Measurements from ENCODE around the gene LSAMP. TPM values are rescaled to one million over a fixed set of nuclear protein-coding genes. Genes with fewer than 3 reads are reported as not detected.

LSAMP gene
- total RNA-seq, 1 experiment from 2014 or later, result 0.15 TPM

DNA sequence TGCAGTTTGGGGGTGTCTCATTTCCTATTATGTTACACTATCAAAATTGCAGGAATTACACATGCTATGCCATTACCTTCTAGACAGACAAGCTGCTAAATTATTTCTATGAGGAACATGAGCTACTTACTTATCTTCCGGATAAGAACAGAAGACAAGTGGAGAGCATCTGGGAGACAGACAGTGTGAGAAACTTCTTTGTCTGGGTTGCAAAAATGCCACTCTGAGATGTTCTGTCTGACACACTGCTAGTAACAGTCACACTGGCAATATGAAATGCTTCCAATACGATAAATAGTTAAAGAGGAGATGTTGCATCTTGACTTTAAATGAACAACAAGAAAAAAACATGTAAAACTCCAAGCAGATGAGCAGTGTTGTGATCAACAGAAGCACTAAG lies 40.1 kb downstream of the LSAMP start:
- no peak overlapping the region for H3K4me2 ChIP-seq (ENCODE audit: low read length)
- CTCF ChIA-PET, result no interaction called here

DNA sequence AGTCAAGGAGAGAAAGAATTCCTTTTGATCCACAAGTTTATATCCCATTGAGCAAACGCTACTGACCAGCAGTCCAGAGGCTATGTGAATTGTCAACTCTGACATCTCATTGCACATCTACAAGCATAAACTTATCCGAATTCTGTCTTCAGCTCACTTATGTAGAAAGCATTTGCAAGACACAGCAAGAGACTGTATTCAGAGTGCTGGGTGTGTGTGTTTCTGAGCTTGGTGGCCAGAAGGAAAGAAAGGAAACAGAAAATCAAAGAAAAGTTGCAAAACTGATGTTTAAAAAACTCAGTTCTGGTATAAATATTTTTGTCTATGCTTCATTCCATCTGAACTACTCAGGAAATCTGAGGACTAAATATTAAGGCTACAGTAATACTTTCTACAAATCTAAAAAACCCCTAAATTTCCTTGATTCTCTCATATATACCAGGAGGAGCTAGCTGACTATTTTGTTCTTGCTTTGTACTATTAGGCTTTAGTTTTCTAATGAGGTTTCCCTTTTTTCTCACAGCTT lies 45.5 kb downstream of the LSAMP start:
- intact Hi-C loops (cut with micrococcal nuclease), result no loop called here

More for the DNA sequence above, 40.1 kb downstream of the LSAMP start:
- H3K79me2 ChIP-seq (ENCODE audit: low read length), result no peaks in the 10 kb centered on the region
- no peaks in the 10 kb centered on the region for H3K36me3 ChIP-seq (ENCODE audit: low read depth, low read length)
- H3K27ac ChIP-seq (ENCODE audit: low read length), result no peak overlapping the region
- H3K9ac ChIP-seq (ENCODE audit: low read length), result no peak overlapping the region
- no peak for ATAC-seq
- H3K27me3 ChIP-seq (ENCODE audit: low read length), result no peaks in the 10 kb centered on the region
- BruUV-seq (replicated peaks), result no TSS peak
- no peaks in the 10 kb centered on the region for H4K20me1 ChIP-seq (ENCODE audit: low read length)
- H3K4me3 ChIP-seq (ENCODE audit: low read length), result no peak overlapping the region
- no peaks in the 10 kb centered on the region for H3K4me1 ChIP-seq (ENCODE audit: insufficient read depth, low read length)
- TF ChIP-seq, protein P1, sequence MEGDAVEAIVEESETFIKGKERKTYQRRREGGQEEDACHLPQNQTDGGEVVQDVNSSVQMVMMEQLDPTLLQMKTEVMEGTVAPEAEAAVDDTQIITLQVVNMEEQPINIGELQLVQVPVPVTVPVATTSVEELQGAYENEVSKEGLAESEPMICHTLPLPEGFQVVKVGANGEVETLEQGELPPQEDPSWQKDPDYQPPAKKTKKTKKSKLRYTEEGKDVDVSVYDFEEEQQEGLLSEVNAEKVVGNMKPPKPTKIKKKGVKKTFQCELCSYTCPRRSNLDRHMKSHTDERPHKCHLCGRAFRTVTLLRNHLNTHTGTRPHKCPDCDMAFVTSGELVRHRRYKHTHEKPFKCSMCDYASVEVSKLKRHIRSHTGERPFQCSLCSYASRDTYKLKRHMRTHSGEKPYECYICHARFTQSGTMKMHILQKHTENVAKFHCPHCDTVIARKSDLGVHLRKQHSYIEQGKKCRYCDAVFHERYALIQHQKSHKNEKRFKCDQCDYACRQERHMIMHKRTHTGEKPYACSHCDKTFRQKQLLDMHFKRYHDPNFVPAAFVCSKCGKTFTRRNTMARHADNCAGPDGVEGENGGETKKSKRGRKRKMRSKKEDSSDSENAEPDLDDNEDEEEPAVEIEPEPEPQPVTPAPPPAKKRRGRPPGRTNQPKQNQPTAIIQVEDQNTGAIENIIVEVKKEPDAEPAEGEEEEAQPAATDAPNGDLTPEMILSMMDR (conservative IDR thresholded peaks at IDR 0.05; ENCODE audit: low read depth, low read length), result no peak
- TF ChIP-seq EZH2phosphoT487 (IDR thresholded peaks at IDR 0.05; ENCODE audit: borderline replicate concordance, low read length), result no peak
- POLR2A ChIA-PET (ENCODE audit: unreplicated experiment), result no interaction called here
- DNase-seq, result no peak
- intact Hi-C loops (cut with micrococcal nuclease), result no loop called here
- no peak overlapping the region for H2AFZ ChIP-seq (ENCODE audit: low read length)
- no peaks in the 10 kb centered on the region for H3F3A ChIP-seq (ENCODE audit: low read length, unreplicated experiment)
- no peaks in the 10 kb centered on the region for H3K9me2 ChIP-seq (replicated peaks; ENCODE audit: low read length)
- no peaks in the 10 kb centered on the region for H3K9me3 ChIP-seq (ENCODE audit: low read length)

DNA sequence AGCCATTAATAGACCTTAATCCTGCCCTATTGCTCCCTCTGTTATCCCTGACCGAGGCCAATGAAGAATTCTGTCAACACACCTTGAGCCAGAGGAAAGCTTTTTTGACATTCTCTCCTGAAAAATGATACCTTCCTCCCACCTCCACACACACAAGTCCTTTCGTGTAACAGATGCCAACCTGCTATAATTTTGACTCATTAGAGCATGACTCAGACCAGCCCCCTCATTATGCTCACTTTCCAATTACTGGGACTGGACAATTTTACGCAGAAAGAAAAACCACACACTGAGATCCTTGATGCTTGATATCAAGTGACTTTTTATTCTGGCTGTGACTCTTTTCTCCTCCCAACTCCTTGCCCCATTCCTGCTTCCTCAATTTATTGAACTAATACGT lies 50.9 kb downstream of the LSAMP start:
- TF ChIP-seq EZH2 (IDR thresholded peaks at IDR 0.05; ENCODE audit: low read length, unreplicated experiment), result no peak
- TF ChIP-seq, protein P1 (conservative IDR thresholded peaks at IDR 0.05; ENCODE audit: low read depth, low read length), result no peak
- TF ChIP-seq EZH2phosphoT487 (IDR thresholded peaks at IDR 0.05; ENCODE audit: borderline replicate concordance, low read length), result no peak
- POLR2A ChIA-PET (ENCODE audit: unreplicated experiment), result no interaction called here

More for the DNA sequence above, 45.5 kb downstream of the LSAMP start:
- no peaks in the 10 kb centered on the region for H3K4me1 ChIP-seq (ENCODE audit: insufficient read depth, low read length)
- H3K79me2 ChIP-seq (ENCODE audit: low read length), result no peaks in the 10 kb centered on the region
- H3K36me3 ChIP-seq (ENCODE audit: low read depth, low read length), result no peaks in the 10 kb centered on the region
- ATAC-seq (no peak), DNase-seq (no peak)
- H3K4me3 ChIP-seq (ENCODE audit: low read length), result no peak overlapping the region
- H3K9me2 ChIP-seq (replicated peaks; ENCODE audit: low read length), result no peaks in the 10 kb centered on the region
- H3K27me3 ChIP-seq (ENCODE audit: low read length), result no peaks in the 10 kb centered on the region
- H3K4me2 ChIP-seq (ENCODE audit: low read length), result no peak overlapping the region
- no TSS peak for BruUV-seq (replicated peaks)
- no peak overlapping the region for H3K9ac ChIP-seq (ENCODE audit: low read length)
- ChIA-PET POLR2A (ENCODE audit: unreplicated experiment) (no interaction called here), CTCF (no interaction called here)
- H3F3A ChIP-seq (ENCODE audit: low read length, unreplicated experiment), result no peaks in the 10 kb centered on the region
- no peak overlapping the region for H2AFZ ChIP-seq (ENCODE audit: low read length)
- TF ChIP-seq EZH2phosphoT487 (IDR thresholded peaks at IDR 0.05; ENCODE audit: borderline replicate concordance, low read length) (no peak), EZH2 (IDR thresholded peaks at IDR 0.05; ENCODE audit: low read length, unreplicated experiment) (no peak)
- TF ChIP-seq, protein P1 (conservative IDR thresholded peaks at IDR 0.05; ENCODE audit: low read depth, low read length), result no peak
- H4K20me1 ChIP-seq (ENCODE audit: low read length), result no peaks in the 10 kb centered on the region
- no peaks in the 10 kb centered on the region for H3K9me3 ChIP-seq (ENCODE audit: low read length)
- H3K27ac ChIP-seq (ENCODE audit: low read length), result no peak overlapping the region

More for the DNA sequence above, 50.9 kb downstream of the LSAMP start:
- CTCF ChIA-PET, result no interaction called here
- H2AFZ ChIP-seq (ENCODE audit: low read length), result no peak overlapping the region
- no peak overlapping the region for H3K27ac ChIP-seq (ENCODE audit: low read length)
- no TSS peak for BruUV-seq (replicated peaks)
- DNase-seq (no peak), ATAC-seq (no peak)
- no peak overlapping the region for H3K4me3 ChIP-seq (ENCODE audit: low read length)
- H4K20me1 ChIP-seq (ENCODE audit: low read length), result no peaks in the 10 kb centered on the region
- no peak overlapping the region for H3K4me2 ChIP-seq (ENCODE audit: low read length)
- no peaks in the 10 kb centered on the region for H3K27me3 ChIP-seq (ENCODE audit: low read length)
- no peak overlapping the region for H3K9ac ChIP-seq (ENCODE audit: low read length)
- no peaks in the 10 kb centered on the region for H3K9me2 ChIP-seq (replicated peaks; ENCODE audit: low read length)
- intact Hi-C loops (cut with micrococcal nuclease), result no loop called here
- no peaks in the 10 kb centered on the region for H3K4me1 ChIP-seq (ENCODE audit: insufficient read depth, low read length)
- H3K36me3 ChIP-seq (ENCODE audit: low read depth, low read length), result no peaks in the 10 kb centered on the region
- 0 out of 2 replicates have a peak, but pooled peaks cover 4% of the 10 kb centered on the region for H3K9me3 ChIP-seq (ENCODE audit: low read length)
- no peaks in the 10 kb centered on the region for H3F3A ChIP-seq (ENCODE audit: low read length, unreplicated experiment)
- no peaks in the 10 kb centered on the region for H3K79me2 ChIP-seq (ENCODE audit: low read length)

All from PC-3 (cell line).